OCI-LY1 (cell line): ENCODE data around the gene GPR75.

ENCODE experiments used
- H2AFZ ChIP-seq: fragments of 200-600 bp; sonication (generic), shearing (Covaris generic); 2 replicates; pipeline ENCODE4 v1.6.0; 2014; ENCODE audit warnings: antibody characterized with exemption, mild to moderate bottlenecking, low read length
- H3F3A ChIP-seq: fragments of 200-600 bp; sonication (generic), shearing (Covaris generic); 2 replicates; pipeline ENCODE4 v1.6.0; 2014; ENCODE audit warnings: mild to moderate bottlenecking, antibody characterized with exemption, low read length, moderate library complexity; ENCODE audit not compliant: insufficient read depth
- H3K27ac ChIP-seq: fragments of 200-600 bp; sonication (generic); 2 replicates; pipeline ENCODE4 v1.5.1; 2014; ENCODE audit warnings: low read length, mixed run types, mild to moderate bottlenecking, low read depth; ENCODE audit not compliant: poor library complexity, severe bottlenecking
- H3K27me3 ChIP-seq: fragments of 200-600 bp; sonication (generic); 2 replicates; pipeline ENCODE4 v1.6.0; 2014; ENCODE audit warnings: antibody characterized with exemption, mild to moderate bottlenecking, low read length, moderate library complexity; ENCODE audit not compliant: insufficient read depth
- H3K36me3 ChIP-seq: fragments of 200-600 bp; sonication (generic); 2 replicates; pipeline ENCODE4 v1.6.1; 2014; ENCODE audit warnings: mild to moderate bottlenecking, antibody characterized with exemption, low read length, moderate library complexity, mixed read lengths; ENCODE audit not compliant: insufficient read depth
- H3K4me1 ChIP-seq: fragments of 200-600 bp; sonication (generic); 2 replicates; pipeline ENCODE4 v1.5.1; 2014; ENCODE audit warnings: mild to moderate bottlenecking, low read length, moderate library complexity; ENCODE audit not compliant: insufficient read depth, severe bottlenecking
- H3K4me2 ChIP-seq: fragments of 200-600 bp; sonication (generic), shearing (Covaris generic); 2 replicates; pipeline ENCODE4 v1.6.1; 2014; ENCODE audit warnings: low read length
- H3K4me3 ChIP-seq: fragments of 200-600 bp; sonication (generic); 2 replicates; pipeline ENCODE4 v1.5.1; 2014; ENCODE audit warnings: low read length, low read depth, mild to moderate bottlenecking, mixed read lengths; ENCODE audit not compliant: poor library complexity, severe bottlenecking
- H3K79me2 ChIP-seq: fragments of 200-600 bp; shearing (Covaris generic); 2 replicates; pipeline ENCODE4 v1.6.1; 2016; ENCODE audit warnings: mixed run types, low read length, mixed read lengths; ENCODE audit not compliant: insufficient read depth
- H3K9ac ChIP-seq: fragments of 200-600 bp; sonication (generic), shearing (Covaris generic); 2 replicates; pipeline ENCODE4 v1.6.1; 2014; ENCODE audit warnings: mild to moderate bottlenecking, low read length, mixed read lengths
- H3K9me2 ChIP-seq: fragments of 200-600 bp; sonication (generic), shearing (Covaris generic); 2 replicates; pipeline ENCODE4 v1.6.1; 2014; ENCODE audit warnings: low read depth, mild to moderate bottlenecking, low read length, mixed read lengths
- H3K9me3 ChIP-seq: fragments of 200-600 bp; shearing (Covaris generic); 2 replicates; pipeline ENCODE4 v1.6.1; 2014; ENCODE audit warnings: low read length, mixed read lengths
- H4K20me1 ChIP-seq: fragments of 200-600 bp; sonication (generic), shearing (Covaris generic); 2 replicates; pipeline ENCODE4 v1.6.0; 2016; ENCODE audit warnings: mild to moderate bottlenecking, low read length; ENCODE audit not compliant: insufficient read depth
- EZH2 ChIP-seq: fragments of 200-600 bp; sonication (generic), shearing (Covaris generic); IDR thresholded peaks from 2 replicates; pipeline ENCODE4 v1.8.0; 2017; ENCODE audit warnings: borderline replicate concordance, mixed run types, mild to moderate bottlenecking, antibody characterized with exemption, low read length, moderate library complexity, mixed read lengths
- TF ChIP-seq, protein P1 (sequence below): fragments of 200-600 bp; sonication (generic), shearing (Covaris generic); IDR thresholded peaks from 2 replicates; pipeline ENCODE4 v1.5.1; 2017; ENCODE audit warnings: mild to moderate bottlenecking, antibody characterized with exemption, low read length, moderate library complexity, mixed read lengths

GPR75 gene

DNA sequence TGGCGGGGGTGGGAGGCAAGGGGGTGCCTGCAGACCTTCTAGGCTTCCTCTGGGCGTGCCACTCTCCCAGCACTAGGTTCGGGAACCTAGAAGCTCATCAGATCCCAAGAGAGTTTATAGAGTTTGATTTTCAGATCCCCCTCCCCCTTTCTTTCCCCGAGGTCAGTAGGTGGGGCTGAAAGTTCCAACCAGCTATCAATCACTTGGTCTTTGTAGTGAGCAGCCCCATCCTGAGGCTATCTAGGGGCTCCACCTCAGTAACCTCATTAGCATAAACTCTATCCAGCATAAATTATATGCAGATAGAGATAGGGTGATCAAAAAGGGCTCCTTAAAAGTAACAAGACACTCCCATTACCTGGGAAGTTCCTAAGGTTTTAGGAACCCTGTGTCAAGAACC, 40.1 kb downstream of the GPR75 start:
- Histone ChIP-seq H3K9me2 (no peaks in the 10 kb centered on the region), H3K4me3 (no peak overlapping the region), H3K79me2 (no peaks in the 10 kb centered on the region), H3K9me3 (no peaks in the 10 kb centered on the region), H3K36me3 (peaks cover 36% of the 10 kb centered on the region), H3K9ac (no peak overlapping the region), H4K20me1 (no peaks in the 10 kb centered on the region), H3K27ac (no peak overlapping the region), H3K4me2 (no peak overlapping the region), H3K4me1 (no peaks in the 10 kb centered on the region), H3F3A (no peaks in the 10 kb centered on the region), H3K27me3 (no peaks in the 10 kb centered on the region), H2AFZ (no peak overlapping the region)
- TF ChIP-seq, protein P1, sequence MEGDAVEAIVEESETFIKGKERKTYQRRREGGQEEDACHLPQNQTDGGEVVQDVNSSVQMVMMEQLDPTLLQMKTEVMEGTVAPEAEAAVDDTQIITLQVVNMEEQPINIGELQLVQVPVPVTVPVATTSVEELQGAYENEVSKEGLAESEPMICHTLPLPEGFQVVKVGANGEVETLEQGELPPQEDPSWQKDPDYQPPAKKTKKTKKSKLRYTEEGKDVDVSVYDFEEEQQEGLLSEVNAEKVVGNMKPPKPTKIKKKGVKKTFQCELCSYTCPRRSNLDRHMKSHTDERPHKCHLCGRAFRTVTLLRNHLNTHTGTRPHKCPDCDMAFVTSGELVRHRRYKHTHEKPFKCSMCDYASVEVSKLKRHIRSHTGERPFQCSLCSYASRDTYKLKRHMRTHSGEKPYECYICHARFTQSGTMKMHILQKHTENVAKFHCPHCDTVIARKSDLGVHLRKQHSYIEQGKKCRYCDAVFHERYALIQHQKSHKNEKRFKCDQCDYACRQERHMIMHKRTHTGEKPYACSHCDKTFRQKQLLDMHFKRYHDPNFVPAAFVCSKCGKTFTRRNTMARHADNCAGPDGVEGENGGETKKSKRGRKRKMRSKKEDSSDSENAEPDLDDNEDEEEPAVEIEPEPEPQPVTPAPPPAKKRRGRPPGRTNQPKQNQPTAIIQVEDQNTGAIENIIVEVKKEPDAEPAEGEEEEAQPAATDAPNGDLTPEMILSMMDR, result no peak
- no peak for TF ChIP-seq EZH2

DNA sequence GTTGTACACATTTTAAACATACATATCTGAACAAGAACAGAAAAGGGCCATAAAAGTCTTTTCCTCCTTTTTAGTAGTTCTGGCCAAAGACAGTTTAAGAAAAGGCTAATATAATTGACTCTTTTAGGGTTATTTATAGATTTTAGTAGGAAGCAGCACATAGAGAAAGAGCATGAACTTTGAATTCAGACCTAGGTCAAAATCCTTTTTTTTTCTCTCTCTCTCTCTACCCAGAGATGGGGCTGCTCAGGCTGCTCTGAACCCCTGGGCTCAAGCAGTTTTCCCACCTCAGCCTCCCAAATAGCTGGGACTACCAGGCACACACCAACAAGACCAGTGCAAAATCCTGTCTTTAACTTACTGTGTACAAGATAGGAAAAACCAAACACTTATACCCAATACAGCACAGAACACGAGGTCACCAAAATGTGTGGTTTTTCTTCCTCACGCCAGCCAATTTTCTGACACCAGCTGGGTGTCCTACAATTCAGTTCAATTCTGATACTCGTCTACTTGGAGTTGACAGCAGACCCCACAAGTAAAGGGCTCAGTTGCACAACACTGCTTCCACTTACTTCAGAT, 40.8 kb downstream of the GPR75 start:
- no peaks in the 10 kb centered on the region for H3K9me2 ChIP-seq
- H3K79me2 ChIP-seq, result no peaks in the 10 kb centered on the region
- no peaks in the 10 kb centered on the region for H3K27me3 ChIP-seq
- no peaks in the 10 kb centered on the region for H3K4me1 ChIP-seq
- TF ChIP-seq, protein P1, result no peak
- no peak for TF ChIP-seq EZH2
- no peaks in the 10 kb centered on the region for H4K20me1 ChIP-seq
- no peak overlapping the region for H3K27ac ChIP-seq
- H3K9me3 ChIP-seq, result no peaks in the 10 kb centered on the region
- peaks cover 37% of the 10 kb centered on the region for H3K36me3 ChIP-seq
- no peak overlapping the region for H3K4me2 ChIP-seq
- H3K4me3 ChIP-seq, result no peak overlapping the region
- no peaks in the 10 kb centered on the region for H3F3A ChIP-seq
- no peak overlapping the region for H2AFZ ChIP-seq
- no peak overlapping the region for H3K9ac ChIP-seq

DNA sequence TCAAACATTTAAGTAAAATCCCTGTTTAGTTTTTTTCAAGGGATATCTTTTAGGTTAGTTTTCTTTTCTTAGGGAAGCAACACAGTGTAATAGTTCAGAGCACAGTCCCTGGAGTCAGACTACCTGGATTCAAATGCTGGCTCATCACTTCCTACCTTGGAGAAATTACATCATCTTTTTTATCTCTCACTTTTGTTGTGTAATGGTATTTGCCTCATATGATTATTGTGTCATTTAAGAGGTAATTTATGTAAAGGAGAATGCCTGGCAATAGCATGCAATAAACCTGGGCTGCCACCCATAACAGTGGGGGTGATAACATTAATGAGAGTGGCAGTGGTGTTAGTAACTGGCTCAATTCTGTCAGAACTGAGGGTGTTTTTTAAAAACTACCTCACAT, 46.6 kb downstream of the GPR75 start:
- H2AFZ ChIP-seq, result no peak overlapping the region
- H3K27ac ChIP-seq, result no peak overlapping the region
- TF ChIP-seq, protein P1, result no peak
- no peak for TF ChIP-seq EZH2
- H3K9me3 ChIP-seq, result no peaks in the 10 kb centered on the region
- H3K4me1 ChIP-seq, result no peaks in the 10 kb centered on the region
- peaks cover 71% of the 10 kb centered on the region for H3K36me3 ChIP-seq
- H3K27me3 ChIP-seq, result no peaks in the 10 kb centered on the region
- no peak overlapping the region for H3K4me3 ChIP-seq
- no peaks in the 10 kb centered on the region for H3K9me2 ChIP-seq
- no peaks in the 10 kb centered on the region for H3F3A ChIP-seq
- no peak overlapping the region for H3K4me2 ChIP-seq
- no peak overlapping the region for H3K9ac ChIP-seq
- H4K20me1 ChIP-seq, result no peaks in the 10 kb centered on the region
- no peaks in the 10 kb centered on the region for H3K79me2 ChIP-seq
